Naive thymus-derived CD8-positive, alpha-beta T cell (primary cell): ENCODE results near the gene PIK3AP1. TPM values are rescaled to one million over a fixed set of nuclear protein-coding genes. Genes with fewer than 3 reads are reported as not detected.

Source experiments
- polyA plus RNA-seq, 3 donors: library from polyadenylated mRNA; unstranded; fragments of 300-500 nt; fragmentation: Illumina TruSeq; gene quantifications; one replicate each; pipeline ENCODE4 v1.2.3, GENCODE V29; 2021
- total RNA-seq, 8 experiments: library from RNA in 2 of 8; stranded (reverse) in 2 of 8; gene quantifications; one replicate each; pipeline ENCODE4 v1.2.3 and lab custom pipeline; 2021 to 2026

Gene PIK3AP1
- total and polyA plus RNA-seq, 5 experiments from 2014 or later = 0.77 to 20.2 (median 4.7) TPM

Other genes starting within 250 kb of the PIK3AP1 start
- under 1 TPM; 0.13 to 0.14 TPM for gene TLL2, start 206.6 kb downstream of the PIK3AP1 start, total RNA-seq
- gene TLL2, start 206.6 kb downstream of the PIK3AP1 start, polyA plus RNA-seq = not detected
- gene TM9SF3, start 133.5 kb downstream of the PIK3AP1 start, total RNA-seq = 10 to 100 TPM; 79.4 to 81.3 TPM
- gene TM9SF3, start 133.5 kb downstream of the PIK3AP1 start, polyA plus RNA-seq = 10 to 100 TPM; 61.8 to 71.2 (median 64.8) TPM
- gene LCOR, start 111.8 kb upstream of the PIK3AP1 start, total RNA-seq = 10 to 100 TPM; 50.2 to 51.2 TPM
- gene LCOR, start 111.8 kb upstream of the PIK3AP1 start, polyA plus RNA-seq = 10 to 100 TPM; 18.9 to 26.6 (median 19.3) TPM